Activated CD8-positive, alpha-beta memory T cell treated with anti-CD3 and anti-CD28 coated beads for 36 hours (primary cell): ENCODE measurements around the gene NUTM2B. TPM values are rescaled to one million over a fixed set of nuclear protein-coding genes. Genes with fewer than 3 reads are reported as not detected.
"Not testable (repeated sequence)": the region's sequence is repeated elsewhere in the genome, so short reads cannot be mapped to it uniquely, and the experiment has no call there.

Experiments used
- CTCF ChIA-PET: fragments of 350-600 bp; sonication (Branson Sonifier 250); formaldehyde crosslinking; loops from one replicate; lab custom pipeline; 2021; ENCODE audit warnings: antibody characterized with exemption; lab: Charles Lee
- POLR2A ChIA-PET: fragments of 350-600 bp; sonication (Branson Sonifier 250); formaldehyde crosslinking; loops from one replicate; lab custom pipeline; 2021; ENCODE audit warnings: antibody characterized with exemption; lab: Charles Lee
- total RNA-seq, 2 experiments: library from RNA; stranded (reverse); gene quantifications; one replicate each; pipeline ENCODE4 v1.2.3, GENCODE V29; 2021

The NUTM2B gene
- total RNA-seq, 2 experiments from 2014 or later, result 0.92 to 1.1 TPM

DNA sequence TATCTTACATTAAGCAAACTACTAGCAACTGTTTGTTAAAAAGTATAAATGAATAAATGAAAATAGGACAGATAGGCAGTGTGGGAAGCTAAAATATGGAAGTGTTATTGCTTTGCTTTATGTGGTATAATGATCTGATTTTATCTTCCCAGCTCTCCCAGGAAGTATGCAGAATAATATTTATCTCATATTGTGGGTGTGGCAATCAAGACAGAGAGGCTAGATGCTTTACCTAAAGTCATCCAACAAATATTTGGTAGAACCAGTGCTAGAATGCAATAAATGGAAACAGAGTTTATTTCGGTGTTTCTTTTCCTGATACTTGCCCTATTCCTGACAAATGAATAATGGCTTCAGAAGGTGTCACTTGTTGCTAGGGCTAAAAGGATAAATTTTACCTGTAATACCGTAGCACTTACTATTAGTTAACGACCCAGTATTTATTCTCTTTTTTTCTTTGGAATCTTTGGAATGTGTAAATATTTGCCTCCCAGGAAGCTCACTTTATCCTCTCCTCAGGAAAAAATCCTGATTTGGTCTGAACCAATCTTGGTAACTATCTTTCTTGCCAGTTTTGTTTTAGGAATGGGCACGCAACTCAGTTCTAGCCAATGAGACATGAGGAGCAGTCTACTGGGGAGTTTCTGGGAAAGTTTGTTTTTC is 14.0 kb downstream of the NUTM2B start:
- CTCF ChIA-PET, POLR2A ChIA-PET: not testable (repeated sequence)

DNA sequence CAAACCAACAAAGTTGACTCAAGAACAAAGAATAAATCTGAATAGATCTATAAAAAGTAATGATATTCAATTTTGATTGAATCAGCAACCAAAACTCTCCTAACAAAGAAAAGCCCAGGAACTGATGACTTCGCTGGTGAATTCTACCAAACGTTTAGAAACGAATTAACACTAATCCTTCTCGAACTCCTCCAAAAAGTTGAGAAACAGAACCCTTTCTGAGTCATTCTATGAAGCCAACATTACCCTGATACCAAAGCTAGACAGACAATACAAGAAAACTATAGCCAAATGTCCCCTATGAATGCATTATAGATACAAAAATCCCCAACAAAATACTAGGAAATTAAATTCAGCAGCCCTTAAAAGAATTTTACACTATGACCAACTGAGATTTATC is 17.0 kb downstream of the NUTM2B start:
- POLR2A ChIA-PET, CTCF ChIA-PET: not testable (repeated sequence)

DNA sequence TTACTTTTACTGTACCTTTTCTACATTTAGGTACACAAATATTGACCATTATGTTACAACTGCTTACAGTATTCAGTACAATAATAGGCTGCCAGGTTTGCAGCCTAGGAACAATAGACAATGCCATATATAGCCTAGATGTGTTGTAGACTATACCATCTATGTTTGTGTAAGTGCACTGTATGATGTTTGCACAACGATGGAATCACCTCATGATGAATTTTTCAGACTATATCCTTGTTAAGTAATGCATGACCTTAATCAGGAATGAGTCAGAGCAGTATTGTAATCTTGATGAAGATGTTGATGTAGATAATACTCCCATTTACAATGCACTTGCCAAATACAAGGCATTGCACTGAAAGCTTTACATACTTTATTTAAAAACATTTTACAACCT is 23.6 kb downstream of the NUTM2B start:
- POLR2A ChIA-PET, CTCF ChIA-PET: not testable (repeated sequence)

DNA sequence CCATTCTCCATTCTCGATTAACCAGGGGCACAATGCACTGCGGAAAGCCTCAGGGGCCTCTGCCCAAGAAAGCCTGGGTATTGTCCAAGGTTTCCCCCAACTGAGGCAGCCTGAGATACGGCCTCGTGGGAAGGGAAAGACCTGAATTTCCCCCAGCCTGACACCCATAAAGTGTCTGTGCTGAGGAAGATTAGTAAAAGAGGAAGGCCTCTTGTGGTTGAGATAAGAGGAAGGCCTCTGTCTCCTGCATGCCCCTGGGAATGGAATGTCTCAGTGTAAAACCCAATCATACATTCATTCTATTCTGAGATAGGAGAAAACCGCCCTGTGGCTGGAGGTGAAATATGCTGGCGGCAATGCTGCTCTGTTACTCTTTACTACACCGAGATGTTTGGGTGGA is 41.8 kb downstream of the NUTM2B start:
- POLR2A ChIA-PET, CTCF ChIA-PET: not testable (repeated sequence)

DNA sequence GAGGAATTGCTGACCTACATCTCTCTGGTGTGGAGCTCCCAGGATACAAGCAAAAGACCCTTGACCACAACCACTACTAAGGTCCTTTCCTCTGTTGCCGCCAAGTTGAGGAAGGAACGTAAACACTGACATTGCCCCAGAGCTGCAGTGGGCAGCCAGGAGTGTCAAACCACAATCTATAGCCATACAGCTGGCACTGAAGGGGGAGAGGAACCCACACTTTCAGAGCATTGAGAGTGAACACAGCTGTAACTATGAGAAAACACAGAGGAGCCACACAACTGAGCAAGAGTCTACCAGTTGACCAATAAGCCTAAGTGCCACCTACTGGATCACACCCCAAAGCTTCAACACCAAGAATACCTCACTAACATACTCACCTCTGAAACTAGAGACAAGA is 45.5 kb downstream of the NUTM2B start:
- CTCF ChIA-PET, POLR2A ChIA-PET: not testable (repeated sequence)

DNA sequence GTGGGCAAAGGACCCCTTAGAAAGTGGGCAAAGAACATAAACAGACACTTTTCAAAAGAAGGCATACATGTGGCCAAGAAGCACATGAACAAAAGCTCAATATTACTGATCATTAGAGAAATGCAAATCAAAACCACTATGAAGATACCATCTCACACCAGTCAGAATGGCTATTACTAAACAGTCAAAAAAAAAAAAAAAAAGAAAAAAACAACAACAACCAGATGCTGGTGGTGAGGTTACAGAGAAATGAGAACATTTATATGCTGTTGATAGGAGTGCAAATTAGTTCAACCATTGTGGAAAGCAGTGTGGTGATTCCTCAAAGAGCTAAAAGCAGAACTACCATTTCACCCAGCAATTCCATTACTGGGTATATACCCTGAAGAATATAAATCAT is 50.6 kb downstream of the NUTM2B start:
- POLR2A ChIA-PET, result not testable (repeated sequence)
- CTCF ChIA-PET, result interaction anchor here (0.6 kb wide), 1 partner anchor 177 kb away, joined by 3 read pairs; no protein-coding TSS in a partner anchor

DNA sequence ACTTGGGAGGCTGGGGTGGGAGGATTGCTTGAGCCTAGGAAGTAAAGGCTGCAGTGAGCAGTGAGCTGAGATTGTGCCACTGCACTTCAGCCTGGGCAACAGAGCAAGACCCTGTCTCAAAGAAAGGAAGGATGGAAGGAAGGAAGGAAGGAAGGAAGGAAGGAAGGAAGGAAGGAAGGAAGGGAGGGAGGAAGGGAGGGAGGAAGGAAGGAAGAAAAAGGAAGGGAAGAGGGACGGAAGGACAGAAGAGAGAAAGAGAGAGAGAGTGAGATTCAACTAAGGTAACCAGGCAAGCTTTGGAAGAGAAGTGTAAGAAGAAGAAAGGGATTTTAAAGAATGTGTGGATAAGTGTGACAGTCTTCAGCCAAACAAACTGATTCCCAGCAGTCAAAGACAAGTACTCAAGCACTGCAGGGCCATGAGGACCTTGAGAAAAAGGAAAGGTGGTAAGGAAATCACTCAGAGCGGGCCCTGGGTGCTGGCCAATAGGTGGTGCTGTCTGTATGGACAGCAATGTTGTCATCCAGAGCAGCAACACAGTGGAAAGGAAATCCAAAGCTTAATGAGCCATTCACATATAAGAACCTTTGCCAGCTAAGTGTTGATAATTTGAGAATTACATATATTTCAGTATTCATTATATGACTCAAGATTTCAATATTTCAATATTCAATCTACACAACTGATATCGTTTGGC is 55.4 kb downstream of the NUTM2B start:
- POLR2A ChIA-PET, CTCF ChIA-PET: not testable (repeated sequence)

Other genes starting within 250 kb of the NUTM2B start
- gene EIF5AL1, start 190.7 kb upstream of the NUTM2B start, total RNA-seq, result 1 to 10 TPM; 3.2 to 3.3 TPM
- not detected for gene SFTPA2, start 142.8 kb upstream of the NUTM2B start, total RNA-seq
- not detected for gene SFTPA1, start 92.3 kb upstream of the NUTM2B start, total RNA-seq
- gene NUTM2E, start 123.5 kb downstream of the NUTM2B start, total RNA-seq, result not detected
- gene SFTPD, start 245.9 kb downstream of the NUTM2B start, total RNA-seq, result not detected